H1 (cell line): ENCODE results near the gene GATAD2B. TPM values are rescaled to one million over a fixed set of nuclear protein-coding genes. Genes with fewer than 3 reads are reported as not detected.

Experiments used
- BRCA1 ChIP-seq: IDR thresholded peaks from 2 replicates; pipeline ENCODE4 v1.6.1; 2012; ENCODE audit warnings: low read depth, low read length, improper control_type of control experiment
- KDM1A ChIP-seq: fragments of 200-600, 300-600 bp; sonication (generic); IDR thresholded peaks from 2 replicates; pipeline ENCODE4 v1.7.1; 2016; ENCODE audit warnings: mild to moderate bottlenecking, low read length, borderline replicate concordance
- TBP ChIP-seq: IDR thresholded peaks from 2 replicates; pipeline ENCODE4 v1.6.1; 2011; ENCODE audit warnings: low read depth, low read length, improper control_type of control experiment
- polyA plus RNA-seq, 7 experiments: library from polyadenylated mRNA; depleted of rRNA in 3 of 7; stranded (reverse) in 5 of 7; unstranded in 2 of 7; fragments of >200 nt in 5 of 7; fragments of 200-250 nt in 2 of 7; gene quantifications; 1 replicate in 5 of 7; 2 replicates in 1 of 7; 4 replicates in 1 of 7; pipeline versions ENCODE4 v1.2.1 to v1.2.3, GENCODE V29; 2011 to 2013; ENCODE audit warnings: missing spikeins in 2 of 7, mixed read lengths in 2 of 7
- total RNA-seq: library from RNA; stranded (reverse); fragmentation: NEBNext Ultra II Directional; extraction: Animal tissue kit (Norgen Biotek cat#: 25700); gene quantifications from 2 replicates; pipeline ENCODE4 v1.2.1, GENCODE V29; 2021

Gene GATAD2B
- total and polyA plus RNA-seq, 2 of the 8 experiments (the other 6 are each of a cell fraction or from before 2014, with no cell fraction given), result 8.4 to 39.1 TPM

DNA sequence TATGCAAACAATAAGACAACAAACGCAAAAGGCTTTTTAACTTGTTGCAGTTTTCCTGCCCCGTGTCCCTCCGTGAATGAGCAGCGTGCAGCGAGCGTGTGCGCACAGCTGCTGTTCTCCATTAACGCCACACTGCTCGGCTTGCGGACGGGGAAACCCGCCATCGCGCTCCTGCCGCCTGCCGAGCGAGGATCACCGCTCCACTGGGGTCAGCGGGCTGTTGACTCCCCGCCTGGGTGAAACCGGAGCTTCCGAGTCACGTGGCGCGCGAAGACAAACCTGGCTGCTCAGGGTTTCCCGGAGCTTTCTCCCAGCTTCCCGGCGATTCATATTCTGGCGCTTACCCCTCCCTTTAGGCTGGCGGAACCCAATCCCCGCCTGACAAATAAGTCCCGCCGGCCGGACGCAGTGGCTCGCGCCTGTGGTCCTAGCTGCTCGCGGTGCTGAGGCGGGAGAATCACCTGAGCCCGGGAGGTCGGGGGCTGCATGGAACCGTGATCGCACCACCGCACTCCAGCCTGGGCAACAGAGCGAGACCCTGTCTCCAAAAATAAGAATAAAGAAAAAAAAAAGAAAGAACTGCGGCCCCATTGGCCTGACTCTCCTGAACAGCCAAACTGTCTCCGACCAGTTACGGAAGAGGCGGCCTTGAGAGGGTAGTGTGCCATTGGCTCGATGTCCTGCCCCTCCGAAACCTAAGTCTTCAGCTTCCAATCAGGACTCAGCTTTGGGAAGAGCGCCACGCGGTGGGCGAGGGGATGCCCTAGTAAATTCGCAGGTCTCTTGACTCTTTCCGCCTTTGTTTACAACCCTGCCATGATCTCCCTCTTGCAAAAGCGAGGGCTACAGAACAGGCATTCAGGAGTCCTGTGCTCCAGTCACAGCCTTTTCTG is 44.6 kb upstream of the GATAD2B start, which contains the start of gene CREB3L4 (continued):
- TF ChIP-seq BRCA1, result 0 out of 2 replicates have a peak, but pooled peaks have one; percentile 6
- peak; percentile 91 for TF ChIP-seq KDM1A
- TF ChIP-seq TBP, result peak; percentile 81
- TF ChIP-seq, all 59 proteins: peak for 30
